GM12878 (cell line): ENCODE measurements around the gene LSM3. TPM values are rescaled to one million over a fixed set of nuclear protein-coding genes. Genes with fewer than 3 reads are reported as not detected.

ENCODE experiments used
- ATAC-seq: fragments of 200-7000 bp; cut with Tn5 transposase; 3 replicates; pipeline ENCODE4 v1.9.1; 2020; ENCODE audit warnings: mild to moderate bottlenecking, moderate library complexity
- BruUV-seq: library from RNA; stranded (reverse); fragments of 400-500 nt; replicated peaks from 2 replicates; lab custom pipeline; 2021; lab: Mats Ljungman, UMichigan
- CTCF ChIA-PET: fragments of 300-600 bp; sonication (Branson Sonifier 250); formaldehyde crosslinking; extraction: SDS; loops from one replicate; lab custom pipeline; 2021; ENCODE audit warnings: inconsistent platforms; lab: Yijun Ruan, JAX
- POLR2A ChIA-PET: fragments of 350-600 bp; formaldehyde crosslinking; extraction: SDS; loops from one replicate; lab custom pipeline; 2021; ENCODE audit warnings: inconsistent platforms; lab: Charles Lee
- RAD21 ChIA-PET: fragments of 300-600 bp; sonication (Branson Sonifier 250); formaldehyde crosslinking; loops from one replicate; lab custom pipeline; 2023; ENCODE audit warnings: antibody characterized with exemption; ENCODE audit not compliant: unreplicated experiment; lab: Charles Lee
- SMC1A ChIA-PET: fragments of 300-600 bp; sonication (Branson Sonifier 250); formaldehyde crosslinking; loops from one replicate; lab custom pipeline; 2023; ENCODE audit not compliant: unreplicated experiment, uncharacterized antibody; lab: Charles Lee
- DNase-seq: peaks from one replicate; pipeline ENCODE4 v3.0.0-alpha.2; 2011; ENCODE audit warnings: low read depth, low spot score
- FAIRE-seq: peaks from 3 replicates; lab custom pipeline; 2011; peaks lifted over from hg19 to GRCh38; lab: Jason Lieb, UNC
- H2AFZ ChIP-seq: 2 replicates; pipeline ENCODE4 v1.6.0; 2011; ENCODE audit warnings: low read depth, low read length, control low read depth; ENCODE audit not compliant: control insufficient read depth
- H3K27ac ChIP-seq: 2 replicates; pipeline ENCODE4 v1.5.1; 2011; ENCODE audit warnings: control low read depth; ENCODE audit not compliant: control insufficient read depth, insufficient read depth
- H3K27me3 ChIP-seq, 2 experiments: replicated peaks in 1 of 2; 2 replicates each; pipeline versions ENCODE4 v1.6.0 to v1.6.1; 2011; ENCODE audit warnings: low read length in 1 of 2; ENCODE audit not compliant: control insufficient read depth in 2 of 2, insufficient read depth in 2 of 2
- H3K36me3 ChIP-seq, 2 experiments: 2 replicates each; pipeline ENCODE4 v1.5.1; 2011; ENCODE audit warnings: low read length in 1 of 2; ENCODE audit not compliant: control insufficient read depth in 2 of 2, insufficient read depth in 2 of 2
- H3K4me1 ChIP-seq: 2 replicates; pipeline ENCODE4 v1.6.1; 2011; ENCODE audit warnings: mild to moderate bottlenecking, low read length, moderate library complexity, mixed read lengths; ENCODE audit not compliant: control insufficient read depth, insufficient read depth
- H3K4me2 ChIP-seq: 2 replicates; pipeline ENCODE4 v1.6.0; 2011; ENCODE audit warnings: control low read depth; ENCODE audit not compliant: control insufficient read depth, insufficient read depth
- H3K4me3 ChIP-seq: fragments of 200-600 bp; sonication (generic); 2 replicates; pipeline ENCODE4 v1.5.1; 2016
- H3K79me2 ChIP-seq: 2 replicates; pipeline ENCODE4 v1.6.0; 2011; ENCODE audit warnings: low read length; ENCODE audit not compliant: control insufficient read depth, insufficient read depth
- H3K9ac ChIP-seq: 2 replicates; pipeline ENCODE4 v1.8.0; 2011; ENCODE audit warnings: low read length, control low read depth, mixed read lengths; ENCODE audit not compliant: control insufficient read depth, insufficient read depth
- H3K9me3 ChIP-seq: replicated peaks from 3 replicates; pipeline ENCODE4 v1.5.1; 2011; ENCODE audit warnings: mild to moderate bottlenecking, low read length; ENCODE audit not compliant: control insufficient read depth, insufficient read depth
- H4K20me1 ChIP-seq: 2 replicates; pipeline ENCODE4 v1.6.0; 2011; ENCODE audit not compliant: control insufficient read depth, insufficient read depth
- ZBTB11 ChIP-seq: fragments of 450-650 bp; formaldehyde crosslinking; IDR thresholded peaks from 2 replicates; pipeline ENCODE4 v1.5.0; 2022; ENCODE audit warnings: mild to moderate bottlenecking, missing genetic modification characterization
- WGBS: methylation state at CpG from one replicate; pipeline ENCODE4 v1.1.6; 2016; ENCODE audit warnings: low lambda C conversion rate; ENCODE audit not compliant: insufficient replicate concordance, insufficient coverage; ENCODE audit errors: missing lambda C conversion rate; 5-methylcytosine and 5-hydroxymethylcytosine counted together
- in situ Hi-C: fragments of 300-500 bp; cut with MboI; formaldehyde crosslinking; loops from 9 replicates; pipeline ENCODE4 v1.14.3; 2018; ENCODE audit warnings: mixed read lengths
- intact Hi-C: fragments of 100-400 bp; cut with micrococcal nuclease; formaldehyde crosslinking; loops from one replicate; pipeline ENCODE4 v1.14.2; 2022; ENCODE audit not compliant: unreplicated experiment
- polyA plus RNA-seq, 11 experiments: library from polyadenylated mRNA; depleted of rRNA in 4 of 11; unstranded in 6 of 11; stranded (reverse) in 5 of 11; fragments of >200 nt; fragmentation: Nextera tagmentation in 4 of 11; fragmentation: Illumina TruSeq in 1 of 11; extraction: Ambion mirVana in 4 of 11; extraction: Trizol in 1 of 11; gene quantifications; 1 replicate in 1 of 11; 2 replicates in 10 of 11; pipeline versions ENCODE4 v1.2.1 to v1.2.3, GENCODE V29; 2011 to 2016; ENCODE audit warnings: inconsistent platforms in 2 of 11, missing spikeins in 2 of 11, low read depth in 1 of 11
- total RNA-seq, 4 experiments: library from RNA; depleted of rRNA in 3 of 4; stranded (reverse); fragments of >200 nt in 3 of 4; fragmentation: Illumina TruSeq in 1 of 4; extraction: Trizol in 1 of 4; gene quantifications; 2 replicates each; pipeline versions ENCODE4 v1.2.1 to v1.2.3, GENCODE V29; 2013 to 2021
- TF ChIP-seq, protein P1 (sequence below): fragments of 450-650 bp; IDR thresholded peaks from 2 replicates; pipeline ENCODE4 v1.6.1; 2016; ENCODE audit warnings: mild to moderate bottlenecking, moderate library complexity, borderline replicate concordance

The LSM3 gene
- total and polyA plus RNA-seq, 10 of the 15 experiments (the other 5 are each of a cell fraction or from before 2014, with no cell fraction given), result 15.5 to 111 (median 29.1) TPM

GRCh38 chr3:14204515-14205284 lies 26.1 kb downstream of the LSM3 start:
- DNase-seq (no peak), ATAC-seq (no peak), FAIRE-seq (no peak)
- no peaks in the 10 kb centered on the region for H3K9me3 ChIP-seq
- ChIA-PET SMC1A (interaction anchor here (0.9 to 3.0 kb wide), 13 partner anchors 11 to 308 kb away, joined by 3 to 26 read pairs (median 4); partner anchors contain the start of genes LSM3 and XPC), POLR2A (no interaction called here), CTCF (interaction anchor here (0.7 to 3.6 kb wide), 38 partner anchors 8 to 944 kb away, joined by 3 to 46 read pairs (median 7); partner anchors contain the start of genes LSM3 and XPC), RAD21 (interaction anchor here (0.6 to 3.5 kb wide), 10 partner anchors 18 to 717 kb away, joined by 4 to 26 read pairs (median 9); no protein-coding TSS in a partner anchor)
- no peak overlapping the region for H3K4me3 ChIP-seq
- no peaks in the 10 kb centered on the region for H3K4me1 ChIP-seq
- BruUV-seq, result no TSS peak
- in situ Hi-C loops, result loop anchor here (5.0 kb wide), 1 partner anchor 273 kb away; no protein-coding TSS in a partner anchor
- no peaks in the 10 kb centered on the region for H3K79me2 ChIP-seq
- WGBS, result 61% methylated on average over 11 of the region's 11 CpGs
- no peaks in the 10 kb centered on the region for H3K27me3 ChIP-seq
- H3K27ac ChIP-seq, result no peak overlapping the region
- no peak for TF ChIP-seq ZBTB11
- TF ChIP-seq, protein P1, sequence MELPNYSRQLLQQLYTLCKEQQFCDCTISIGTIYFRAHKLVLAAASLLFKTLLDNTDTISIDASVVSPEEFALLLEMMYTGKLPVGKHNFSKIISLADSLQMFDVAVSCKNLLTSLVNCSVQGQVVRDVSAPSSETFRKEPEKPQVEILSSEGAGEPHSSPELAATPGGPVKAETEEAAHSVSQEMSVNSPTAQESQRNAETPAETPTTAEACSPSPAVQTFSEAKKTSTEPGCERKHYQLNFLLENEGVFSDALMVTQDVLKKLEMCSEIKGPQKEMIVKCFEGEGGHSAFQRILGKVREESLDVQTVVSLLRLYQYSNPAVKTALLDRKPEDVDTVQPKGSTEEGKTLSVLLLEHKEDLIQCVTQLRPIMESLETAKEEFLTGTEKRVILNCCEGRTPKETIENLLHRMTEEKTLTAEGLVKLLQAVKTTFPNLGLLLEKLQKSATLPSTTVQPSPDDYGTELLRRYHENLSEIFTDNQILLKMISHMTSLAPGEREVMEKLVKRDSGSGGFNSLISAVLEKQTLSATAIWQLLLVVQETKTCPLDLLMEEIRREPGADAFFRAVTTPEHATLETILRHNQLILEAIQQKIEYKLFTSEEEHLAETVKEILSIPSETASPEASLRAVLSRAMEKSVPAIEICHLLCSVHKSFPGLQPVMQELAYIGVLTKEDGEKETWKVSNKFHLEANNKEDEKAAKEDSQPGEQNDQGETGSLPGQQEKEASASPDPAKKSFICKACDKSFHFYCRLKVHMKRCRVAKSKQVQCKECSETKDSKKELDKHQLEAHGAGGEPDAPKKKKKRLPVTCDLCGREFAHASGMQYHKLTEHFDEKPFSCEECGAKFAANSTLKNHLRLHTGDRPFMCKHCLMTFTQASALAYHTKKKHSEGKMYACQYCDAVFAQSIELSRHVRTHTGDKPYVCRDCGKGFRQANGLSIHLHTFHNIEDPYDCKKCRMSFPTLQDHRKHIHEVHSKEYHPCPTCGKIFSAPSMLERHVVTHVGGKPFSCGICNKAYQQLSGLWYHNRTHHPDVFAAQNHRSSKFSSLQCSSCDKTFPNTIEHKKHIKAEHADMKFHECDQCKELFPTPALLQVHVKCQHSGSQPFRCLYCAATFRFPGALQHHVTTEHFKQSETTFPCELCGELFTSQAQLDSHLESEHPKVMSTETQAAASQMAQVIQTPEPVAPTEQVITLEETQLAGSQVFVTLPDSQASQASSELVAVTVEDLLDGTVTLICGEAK, result no peak
- no peak overlapping the region for H3K9ac ChIP-seq
- intact Hi-C loops, result loop anchor here (5.0 to 10.0 kb wide), 2 partner anchors 310 to 718 kb away; no protein-coding TSS in a partner anchor
- no peak overlapping the region for H3K4me2 ChIP-seq
- H4K20me1 ChIP-seq, result no peaks in the 10 kb centered on the region; the same call in 1 of the 2 replicates
- no peak overlapping the region for H2AFZ ChIP-seq
- H3K36me3 ChIP-seq, result peaks cover 0 to 2% of the 10 kb centered on the region in 2 experiments; a peak in 2 of 4 replicates
